Measurements from ENCODE around the gene DAB2IP. TPM values are rescaled to one million over a fixed set of nuclear protein-coding genes. Genes with fewer than 3 reads are reported as not detected.

The DAB2IP gene
- total RNA-seq, 1 donor from 2014 or later, result 67.8 TPM

GRCh38 chr9:121671612-121672155 is 20.2 kb downstream of the DAB2IP start:
- Mint-ChIP-seq H3K27ac (no peak overlapping the region), H3K27me3 (no peaks in the 10 kb centered on the region), H3K4me3 (ENCODE audit: low read depth) (no peak overlapping the region), H3K4me1 (ENCODE audit: low read depth) (peaks cover 2% of the 10 kb centered on the region), H3K9me3 (ENCODE audit: low read depth) (no peaks in the 10 kb centered on the region), H3K36me3 (ENCODE audit: insufficient read depth) (peaks cover 7% of the 10 kb centered on the region)
- DNase-seq (ENCODE audit: low spot score, unreplicated experiment), result no peak
- no peak for TF ChIP-seq CTCF (IDR thresholded peaks at IDR 0.05; ENCODE audit: unreplicated experiment)

- TF ChIP-seq CTCF (IDR thresholded peaks at IDR 0.05; ENCODE audit: unreplicated experiment), result no peak
- H3K27me3 Mint-ChIP-seq, result no peaks in the 10 kb centered on the region
- H3K4me3 Mint-ChIP-seq (ENCODE audit: low read depth), result no peak overlapping the region
- H3K4me1 Mint-ChIP-seq (ENCODE audit: low read depth), result peaks cover 2% of the 10 kb centered on the region
- H3K36me3 Mint-ChIP-seq (ENCODE audit: insufficient read depth), result peaks cover 7% of the 10 kb centered on the region
- DNase-seq (ENCODE audit: low spot score, unreplicated experiment), result no peak
- no peak overlapping the region for H3K27ac Mint-ChIP-seq
- H3K9me3 Mint-ChIP-seq (ENCODE audit: low read depth), result no peaks in the 10 kb centered on the region
Observed at GRCh38 chr9:121672213-121672612, 20.8 kb downstream of the DAB2IP start.

GRCh38 chr9:121672986-121673385 is 21.6 kb downstream of the DAB2IP start:
- H3K9me3 Mint-ChIP-seq (ENCODE audit: low read depth), result no peaks in the 10 kb centered on the region
- DNase-seq (ENCODE audit: low spot score, unreplicated experiment), result no peak
- H3K4me3 Mint-ChIP-seq (ENCODE audit: low read depth), result no peak overlapping the region
- peaks cover 5% of the 10 kb centered on the region for H3K36me3 Mint-ChIP-seq (ENCODE audit: insufficient read depth)
- H3K27me3 Mint-ChIP-seq, result no peaks in the 10 kb centered on the region
- H3K4me1 Mint-ChIP-seq (ENCODE audit: low read depth), result peaks cover 2% of the 10 kb centered on the region
- no peak for TF ChIP-seq CTCF (IDR thresholded peaks at IDR 0.05; ENCODE audit: unreplicated experiment)
- no peak overlapping the region for H3K27ac Mint-ChIP-seq

GRCh38 chr9:121673576-121673975 is 22.1 kb downstream of the DAB2IP start:
- DNase-seq (ENCODE audit: low spot score, unreplicated experiment), result no peak
- Mint-ChIP-seq H3K4me3 (ENCODE audit: low read depth) (no peak overlapping the region), H3K27me3 (no peaks in the 10 kb centered on the region), H3K4me1 (ENCODE audit: low read depth) (peaks cover 2% of the 10 kb centered on the region), H3K36me3 (ENCODE audit: insufficient read depth) (peaks cover 5% of the 10 kb centered on the region), H3K9me3 (ENCODE audit: low read depth) (no peaks in the 10 kb centered on the region), H3K27ac (no peak overlapping the region)
- TF ChIP-seq CTCF (IDR thresholded peaks at IDR 0.05; ENCODE audit: unreplicated experiment), result no peak

- peaks cover 5% of the 10 kb centered on the region for H3K36me3 Mint-ChIP-seq (ENCODE audit: insufficient read depth)
- H3K27me3 Mint-ChIP-seq, result no peaks in the 10 kb centered on the region
- no peak for TF ChIP-seq CTCF (IDR thresholded peaks at IDR 0.05; ENCODE audit: unreplicated experiment)
- no peak overlapping the region for H3K27ac Mint-ChIP-seq
- no peak overlapping the region for H3K4me3 Mint-ChIP-seq (ENCODE audit: low read depth)
- peaks cover 2% of the 10 kb centered on the region for H3K4me1 Mint-ChIP-seq (ENCODE audit: low read depth)
- no peaks in the 10 kb centered on the region for H3K9me3 Mint-ChIP-seq (ENCODE audit: low read depth)
- DNase-seq (ENCODE audit: low spot score, unreplicated experiment), result no peak
Observed at GRCh38 chr9:121674017-121674416, 22.6 kb downstream of the DAB2IP start.
